ENCODE results near the gene KCTD13. TPM values are rescaled to one million over a fixed set of nuclear protein-coding genes. Genes with fewer than 3 reads are reported as not detected.

Gene KCTD13
- total RNA-seq, 1 experiment from 2014 or later: 18.3 TPM

GRCh38 chr16:29876217-29876593, 49.8 kb downstream of the KCTD13 start:
- DNase-seq: peak; percentile 89
- H3K23ac ChIP-seq (ENCODE audit: insufficient read length, low read depth, low read length): no peak overlapping the region
- H3K79me2 ChIP-seq (ENCODE audit: insufficient read depth, low read length): no peaks in the 10 kb centered on the region
- no peak overlapping the region for H2BK120ac ChIP-seq (ENCODE audit: low read depth, low read length, poor library complexity, severe bottlenecking)
- no peak overlapping the region for H3K14ac ChIP-seq (ENCODE audit: insufficient read depth, low read length)
- H4K8ac ChIP-seq (replicated peaks; ENCODE audit: insufficient read length, low read depth, low read length): no peak overlapping the region
- Mint-ChIP-seq H3K27me3 (ENCODE audit: low read depth) (peaks cover 5% of the 10 kb centered on the region), H3K4me1 (peaks cover 13 to 14% of the 10 kb centered on the region in 2 experiments), H3K36me3 (ENCODE audit: insufficient read depth in 1 of 3, low read depth in 3 of 3) (peaks cover 2 to 20% (median 19%) of the 10 kb centered on the region in 3 experiments; a peak in 6 of 7 replicates), H3K27ac (peak overlapping the region in 2 of 3 experiments; percentile 20 to 43; a peak in 3 of 7 replicates), H3K9me3 (no peaks in the 10 kb centered on the region; a peak in 1 of 5 replicates), H3K4me3 (peak overlapping the region; percentile 72 to 87)
- H2BK20ac ChIP-seq (ENCODE audit: low read depth, low read length, poor library complexity, severe bottlenecking): no peak overlapping the region
- H3K4me2 ChIP-seq (ENCODE audit: insufficient read depth, insufficient read length, low read length): peak overlapping the region; percentile 92
- no peaks in the 10 kb centered on the region for H3K9me3 ChIP-seq (ENCODE audit: control insufficient read depth, low read depth, low read length)
- H4K5ac ChIP-seq (ENCODE audit: insufficient read length, low read depth, low read length): no peak overlapping the region
- no peak overlapping the region for H3K9ac ChIP-seq (ENCODE audit: extremely low read depth, insufficient read length, low read length)
- no peak overlapping the region for H2BK15ac ChIP-seq (ENCODE audit: low read depth, low read length)
- H2BK12ac ChIP-seq (ENCODE audit: insufficient read length, low read depth, low read length): no peak overlapping the region
- WGBS (ENCODE audit: extremely low coverage, insufficient read length, low lambda C conversion rate): no CpG with 5 or more reads among the region's 18 CpGs
- H3K79me1 ChIP-seq (ENCODE audit: insufficient read depth, low read depth, low read length, poor library complexity, severe bottlenecking): no peaks in the 10 kb centered on the region
- no peaks in the 10 kb centered on the region for H3K4me1 ChIP-seq (ENCODE audit: insufficient read depth, low read length)
- TF ChIP-seq, protein P1, sequence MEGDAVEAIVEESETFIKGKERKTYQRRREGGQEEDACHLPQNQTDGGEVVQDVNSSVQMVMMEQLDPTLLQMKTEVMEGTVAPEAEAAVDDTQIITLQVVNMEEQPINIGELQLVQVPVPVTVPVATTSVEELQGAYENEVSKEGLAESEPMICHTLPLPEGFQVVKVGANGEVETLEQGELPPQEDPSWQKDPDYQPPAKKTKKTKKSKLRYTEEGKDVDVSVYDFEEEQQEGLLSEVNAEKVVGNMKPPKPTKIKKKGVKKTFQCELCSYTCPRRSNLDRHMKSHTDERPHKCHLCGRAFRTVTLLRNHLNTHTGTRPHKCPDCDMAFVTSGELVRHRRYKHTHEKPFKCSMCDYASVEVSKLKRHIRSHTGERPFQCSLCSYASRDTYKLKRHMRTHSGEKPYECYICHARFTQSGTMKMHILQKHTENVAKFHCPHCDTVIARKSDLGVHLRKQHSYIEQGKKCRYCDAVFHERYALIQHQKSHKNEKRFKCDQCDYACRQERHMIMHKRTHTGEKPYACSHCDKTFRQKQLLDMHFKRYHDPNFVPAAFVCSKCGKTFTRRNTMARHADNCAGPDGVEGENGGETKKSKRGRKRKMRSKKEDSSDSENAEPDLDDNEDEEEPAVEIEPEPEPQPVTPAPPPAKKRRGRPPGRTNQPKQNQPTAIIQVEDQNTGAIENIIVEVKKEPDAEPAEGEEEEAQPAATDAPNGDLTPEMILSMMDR (conservative IDR thresholded peaks at IDR 0.05): no peak
- H3K23me2 ChIP-seq (ENCODE audit: insufficient read length, low read depth, low read length, poor library complexity, severe bottlenecking): peaks cover 10% of the 10 kb centered on the region
- H2BK5ac ChIP-seq (ENCODE audit: insufficient read length, low read length): no peak overlapping the region
- H3K27ac ChIP-seq (ENCODE audit: insufficient read length, low read depth, low read length): no peak overlapping the region
- no peak overlapping the region for H3K18ac ChIP-seq (ENCODE audit: insufficient read length, low read depth, low read length)
- H4K91ac ChIP-seq (ENCODE audit: insufficient read length, low read depth, low read length): no peak overlapping the region
- no peak overlapping the region for H3K56ac ChIP-seq (ENCODE audit: insufficient read length, low read depth, low read length)
- no peak overlapping the region for H2AFZ ChIP-seq (ENCODE audit: low read length)
- H3K4ac ChIP-seq (ENCODE audit: low read depth, low read length): no peak overlapping the region
- no peaks in the 10 kb centered on the region for H3K27me3 ChIP-seq (ENCODE audit: insufficient read depth, low read length)
- H4K20me1 ChIP-seq (ENCODE audit: control insufficient read depth, insufficient read depth, insufficient read length): no peaks in the 10 kb centered on the region
- no peak overlapping the region for H2AK5ac ChIP-seq (ENCODE audit: insufficient read length, low read length)
- H3T11ph ChIP-seq (ENCODE audit: low read length): no peak overlapping the region

All from H9 (cell line).